HUES6 (cell line): ENCODE measurements around the gene MEF2C.

Experiments used
- H3K27ac ChIP-seq: 2 replicates; pipeline ENCODE4 v1.7.0; 2013; ENCODE audit warnings: low read depth, mild to moderate bottlenecking, low read length, inconsistent platforms
- H3K27me3 ChIP-seq: 2 replicates; pipeline ENCODE4 v1.6.1; 2013; ENCODE audit warnings: low read length; ENCODE audit not compliant: control insufficient read depth, insufficient read depth
- H3K36me3 ChIP-seq: 2 replicates; pipeline ENCODE4 v1.6.1; 2013; ENCODE audit warnings: low read length; ENCODE audit not compliant: control insufficient read depth, insufficient read depth
- H3K4me1 ChIP-seq: 2 replicates; pipeline ENCODE4 v1.6.1; 2013; ENCODE audit warnings: low read length; ENCODE audit not compliant: control insufficient read depth, insufficient read depth
- H3K4me3 ChIP-seq: 2 replicates; pipeline ENCODE4 v1.5.1; 2013; ENCODE audit warnings: low read depth, low read length
- H3K9ac ChIP-seq: one replicate; pipeline ENCODE4 v1.6.1; 2013; ENCODE audit warnings: mild to moderate bottlenecking, low read length
- H3K9me3 ChIP-seq: 2 replicates; pipeline ENCODE4 v1.6.1; 2013; ENCODE audit warnings: low read depth, low read length; ENCODE audit not compliant: control insufficient read depth, insufficient read depth

MEF2C gene

GRCh38 chr5:88772831-88773230, 110.2 kb downstream of the MEF2C start:
- Histone ChIP-seq H3K27ac (no peak overlapping the region), H3K9me3 (0 out of 2 replicates have a peak, but pooled peaks cover 2% of the 10 kb centered on the region), H3K36me3 (no peaks in the 10 kb centered on the region), H3K4me3 (no peak overlapping the region), H3K9ac (no peak overlapping the region), H3K27me3 (no peaks in the 10 kb centered on the region), H3K4me1 (no peaks in the 10 kb centered on the region)

GRCh38 chr5:88772047-88772446, 110.9 kb downstream of the MEF2C start:
- Histone ChIP-seq H3K9me3 (0 out of 2 replicates have a peak, but pooled peaks cover 2% of the 10 kb centered on the region), H3K27ac (no peak overlapping the region), H3K36me3 (no peaks in the 10 kb centered on the region), H3K9ac (no peak overlapping the region), H3K27me3 (no peaks in the 10 kb centered on the region), H3K4me3 (no peak overlapping the region), H3K4me1 (no peaks in the 10 kb centered on the region)

- Histone ChIP-seq H3K4me1 (no peaks in the 10 kb centered on the region), H3K27me3 (no peaks in the 10 kb centered on the region), H3K36me3 (no peaks in the 10 kb centered on the region), H3K27ac (no peak overlapping the region), H3K9me3 (0 out of 2 replicates have a peak, but pooled peaks cover 2% of the 10 kb centered on the region), H3K9ac (no peak overlapping the region), H3K4me3 (no peak overlapping the region)
Measured at GRCh38 chr5:88770276-88771257, 112.4 kb downstream of the MEF2C start.

GRCh38 chr5:88769165-88769564, 113.8 kb downstream of the MEF2C start:
- Histone ChIP-seq H3K27me3 (no peaks in the 10 kb centered on the region), H3K9ac (no peak overlapping the region), H3K9me3 (0 out of 2 replicates have a peak, but pooled peaks cover 2% of the 10 kb centered on the region), H3K4me3 (no peak overlapping the region), H3K36me3 (no peaks in the 10 kb centered on the region), H3K27ac (no peak overlapping the region), H3K4me1 (no peaks in the 10 kb centered on the region)

GRCh38 chr5:88768411-88768810, 114.6 kb downstream of the MEF2C start:
- no peak overlapping the region for H3K4me3 ChIP-seq

GRCh38 chr5:88765798-88766197, 117.2 kb downstream of the MEF2C start:
- no peaks in the 10 kb centered on the region for H3K4me1 ChIP-seq
- no peaks in the 10 kb centered on the region for H3K27me3 ChIP-seq
- H3K36me3 ChIP-seq: no peaks in the 10 kb centered on the region
- H3K4me3 ChIP-seq: no peak overlapping the region
- no peak overlapping the region for H3K9ac ChIP-seq
- no peak overlapping the region for H3K27ac ChIP-seq
- H3K9me3 ChIP-seq: no peaks in the 10 kb centered on the region

More at GRCh38 chr5:88768411-88768810, 114.6 kb downstream of the MEF2C start:
- Histone ChIP-seq H3K27ac (no peak overlapping the region), H3K27me3 (no peaks in the 10 kb centered on the region), H3K36me3 (no peaks in the 10 kb centered on the region), H3K4me1 (no peaks in the 10 kb centered on the region), H3K9me3 (0 out of 2 replicates have a peak, but pooled peaks cover 2% of the 10 kb centered on the region), H3K9ac (no peak overlapping the region)

GRCh38 chr5:88765171-88765570, 117.8 kb downstream of the MEF2C start:
- Histone ChIP-seq H3K27ac (no peak overlapping the region), H3K36me3 (no peaks in the 10 kb centered on the region), H3K4me1 (no peaks in the 10 kb centered on the region), H3K4me3 (no peak overlapping the region), H3K9me3 (no peaks in the 10 kb centered on the region), H3K27me3 (no peaks in the 10 kb centered on the region), H3K9ac (no peak overlapping the region)

- Histone ChIP-seq H3K4me1 (0 out of 2 replicates have a peak, but pooled peaks cover 2% of the 10 kb centered on the region), H3K27ac (no peak overlapping the region), H3K4me3 (no peak overlapping the region), H3K27me3 (no peaks in the 10 kb centered on the region), H3K9me3 (no peaks in the 10 kb centered on the region), H3K9ac (no peak overlapping the region), H3K36me3 (no peaks in the 10 kb centered on the region)
Measured at GRCh38 chr5:88761939-88762338, 121.0 kb downstream of the MEF2C start.

GRCh38 chr5:88761269-88761850, 121.6 kb downstream of the MEF2C start:
- H3K9ac ChIP-seq: no peak overlapping the region
- H3K27me3 ChIP-seq: no peaks in the 10 kb centered on the region
- H3K27ac ChIP-seq: no peak overlapping the region
- H3K4me1 ChIP-seq: 0 out of 2 replicates have a peak, but pooled peaks cover 2% of the 10 kb centered on the region
- no peaks in the 10 kb centered on the region for H3K36me3 ChIP-seq
- H3K9me3 ChIP-seq: no peaks in the 10 kb centered on the region
- no peak overlapping the region for H3K4me3 ChIP-seq

- H3K4me1 ChIP-seq: 0 out of 2 replicates have a peak, but pooled peaks cover 2% of the 10 kb centered on the region
- H3K27ac ChIP-seq: no peak overlapping the region
- no peaks in the 10 kb centered on the region for H3K36me3 ChIP-seq
- no peaks in the 10 kb centered on the region for H3K9me3 ChIP-seq
- no peak overlapping the region for H3K4me3 ChIP-seq
- H3K9ac ChIP-seq: no peak overlapping the region
- no peaks in the 10 kb centered on the region for H3K27me3 ChIP-seq
Measured at GRCh38 chr5:88760527-88760926, 122.5 kb downstream of the MEF2C start.

- no peak overlapping the region for H3K9ac ChIP-seq
- no peak overlapping the region for H3K4me3 ChIP-seq
- H3K4me1 ChIP-seq: 0 out of 2 replicates have a peak, but pooled peaks cover 2% of the 10 kb centered on the region
- H3K27me3 ChIP-seq: no peaks in the 10 kb centered on the region
- H3K27ac ChIP-seq: no peak overlapping the region
- H3K9me3 ChIP-seq: no peaks in the 10 kb centered on the region
- H3K36me3 ChIP-seq: no peaks in the 10 kb centered on the region
Measured at GRCh38 chr5:88758591-88758990, 124.4 kb downstream of the MEF2C start.
